Activated naive CD8-positive, alpha-beta T cell (primary cell): Measurements from ENCODE around the gene PTRH2.
"Not testable (repeated sequence)": the region's sequence is repeated elsewhere in the genome, so short reads cannot be mapped to it uniquely, and the experiment has no call there.

Experiments used
- H3K27ac Mint-ChIP-seq: one replicate; pipeline ENCODE4 v1.8.0; 2021; ENCODE audit warnings: mixed read lengths
- H3K27me3 Mint-ChIP-seq: one replicate; pipeline ENCODE4 v1.8.0; 2021; ENCODE audit warnings: mixed read lengths
- H3K36me3 Mint-ChIP-seq: one replicate; pipeline ENCODE4 v1.8.0; 2021; ENCODE audit warnings: mixed read lengths
- H3K4me1 Mint-ChIP-seq: one replicate; pipeline ENCODE4 v1.8.0; 2021; ENCODE audit warnings: low read depth, mixed read lengths
- H3K4me3 Mint-ChIP-seq: one replicate; pipeline ENCODE4 v1.8.0; 2021; ENCODE audit warnings: mild to moderate bottlenecking, mixed read lengths
- H3K9me3 Mint-ChIP-seq: one replicate; pipeline ENCODE4 v1.8.0; 2021; ENCODE audit warnings: low read depth, mixed read lengths

Gene PTRH2

DNA sequence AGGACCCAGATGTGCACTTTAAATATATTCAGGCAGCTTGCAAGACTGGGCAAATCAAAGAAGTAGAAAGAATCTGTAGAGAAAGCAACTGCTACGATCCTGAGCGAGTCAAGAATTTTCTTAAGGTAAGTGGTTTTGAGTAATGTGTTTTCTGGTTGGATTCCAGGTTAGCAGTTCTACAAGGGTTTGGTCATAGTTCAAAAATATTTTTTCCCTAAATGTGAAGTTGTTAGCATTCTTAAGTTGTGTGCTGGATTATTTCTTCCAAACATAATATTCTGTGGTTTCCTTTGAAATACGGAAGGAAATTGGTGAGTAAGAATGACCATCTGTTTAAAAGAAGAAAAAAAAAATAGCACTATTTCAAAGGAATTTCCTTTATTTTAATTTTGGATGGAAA, 38.4 kb downstream of the PTRH2 start:
- peak overlapping the region; percentile 64 for H3K27ac Mint-ChIP-seq
- no peaks in the 10 kb centered on the region for H3K9me3 Mint-ChIP-seq
- H3K36me3 Mint-ChIP-seq: peaks cover 4% of the 10 kb centered on the region
- H3K4me1 Mint-ChIP-seq: peaks cover 19% of the 10 kb centered on the region
- no peaks in the 10 kb centered on the region for H3K27me3 Mint-ChIP-seq
- H3K4me3 Mint-ChIP-seq: no peak overlapping the region

GRCh38 chr17:59666235-59666634, 41.0 kb downstream of the PTRH2 start:
- H3K27ac Mint-ChIP-seq: no peak overlapping the region
- peaks cover 2% of the 10 kb centered on the region for H3K36me3 Mint-ChIP-seq
- H3K9me3 Mint-ChIP-seq: no peaks in the 10 kb centered on the region
- peaks cover 16% of the 10 kb centered on the region for H3K4me1 Mint-ChIP-seq
- no peaks in the 10 kb centered on the region for H3K27me3 Mint-ChIP-seq
- no peak overlapping the region for H3K4me3 Mint-ChIP-seq

DNA sequence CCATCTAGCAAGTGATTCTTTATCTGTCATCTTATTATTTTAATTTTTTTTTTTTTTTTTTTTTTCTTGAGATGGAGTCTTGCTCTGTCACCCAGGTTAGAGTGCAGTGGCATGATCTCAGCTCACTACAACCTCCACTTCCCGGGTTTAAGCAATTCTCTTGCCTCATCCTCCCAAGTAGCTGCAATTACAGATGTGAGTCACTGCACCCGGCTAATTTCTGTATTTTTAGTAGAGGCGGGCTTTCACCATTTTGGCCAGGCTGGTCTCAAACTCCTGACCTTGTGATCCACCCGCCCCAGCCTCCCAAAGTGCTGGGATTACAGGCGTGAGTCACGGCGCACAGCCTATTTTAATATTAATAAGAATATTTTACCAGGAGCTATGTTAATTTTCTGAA, 50.6 kb downstream of the PTRH2 start:
- not testable (repeated sequence) for H3K9me3 Mint-ChIP-seq, H3K4me1 Mint-ChIP-seq, H3K4me3 Mint-ChIP-seq, H3K27ac Mint-ChIP-seq, H3K27me3 Mint-ChIP-seq
- peaks cover 14% of the 10 kb centered on the region for H3K36me3 Mint-ChIP-seq

DNA sequence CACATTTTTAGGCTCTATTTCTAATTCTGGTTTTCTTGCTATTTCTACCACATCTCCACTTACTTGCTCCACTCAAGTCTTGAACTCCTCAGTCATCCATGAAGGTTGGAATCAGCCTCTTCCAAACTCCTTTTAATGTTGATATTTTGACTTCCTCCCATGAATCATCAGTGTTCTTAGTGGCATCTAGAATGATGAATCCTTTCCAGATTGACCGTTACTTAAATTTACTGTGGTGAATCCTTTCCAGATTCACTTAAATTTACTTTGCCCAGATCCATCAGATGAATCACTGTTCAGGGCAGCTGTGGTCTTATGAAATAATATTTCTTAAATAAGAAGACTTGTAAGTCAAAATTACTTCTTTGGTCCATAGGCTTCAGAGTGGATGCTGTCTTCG, 55.1 kb downstream of the PTRH2 start:
- Mint-ChIP-seq H3K36me3 (peaks cover 26% of the 10 kb centered on the region), H3K4me1 (peaks cover 24% of the 10 kb centered on the region), H3K27me3 (no peaks in the 10 kb centered on the region), H3K4me3 (peak overlapping the region; percentile 36), H3K9me3 (no peaks in the 10 kb centered on the region), H3K27ac (no peak overlapping the region)

- Mint-ChIP-seq H3K27ac (no peak overlapping the region), H3K4me3 (no peak overlapping the region), H3K27me3 (no peaks in the 10 kb centered on the region), H3K4me1 (peaks cover 27% of the 10 kb centered on the region), H3K36me3 (peaks cover 26% of the 10 kb centered on the region), H3K9me3 (no peaks in the 10 kb centered on the region)
Observed at GRCh38 chr17:59651346-59651745, 55.9 kb downstream of the PTRH2 start.

GRCh38 chr17:59650642-59651041, 56.6 kb downstream of the PTRH2 start:
- Mint-ChIP-seq H3K36me3 (peaks cover 24% of the 10 kb centered on the region), H3K9me3 (no peaks in the 10 kb centered on the region), H3K27ac (peak overlapping the region; percentile 59), H3K4me3 (peak overlapping the region; percentile 3), H3K4me1 (peaks cover 28% of the 10 kb centered on the region), H3K27me3 (no peaks in the 10 kb centered on the region)

- no peak overlapping the region for H3K4me3 Mint-ChIP-seq
- peaks cover 25% of the 10 kb centered on the region for H3K36me3 Mint-ChIP-seq
- peaks cover 28% of the 10 kb centered on the region for H3K4me1 Mint-ChIP-seq
- no peak overlapping the region for H3K27ac Mint-ChIP-seq
- H3K9me3 Mint-ChIP-seq: no peaks in the 10 kb centered on the region
- H3K27me3 Mint-ChIP-seq: no peaks in the 10 kb centered on the region
Observed at GRCh38 chr17:59649886-59650285, 57.3 kb downstream of the PTRH2 start.
